HCT116 (cell line): ENCODE results near the gene MYOG. TPM values are rescaled to one million over a fixed set of nuclear protein-coding genes. Genes with fewer than 3 reads are reported as not detected.

ENCODE experiments used
- ATAC-seq: fragments of 200-7000 bp; cut with Tn5 transposase; 2 replicates; pipeline ENCODE4 v1.9.1; 2020; ENCODE audit warnings: mild to moderate bottlenecking, moderate library complexity
- BruUV-seq: library from RNA; stranded (reverse); fragments of 400-500 nt; replicated peaks from 2 replicates; lab custom pipeline; 2021; lab: Mats Ljungman, UMichigan
- CTCF ChIA-PET: fragments of 300-600 bp; sonication (Branson Sonifier 250); formaldehyde crosslinking; loops from one replicate; lab custom pipeline; 2021; ENCODE audit warnings: antibody characterized with exemption; lab: Charles Lee
- POLR2A ChIA-PET: fragments of 300-600, 350-600 bp; sonication (Branson Sonifier 250); formaldehyde crosslinking; loops from one replicate; lab custom pipeline; 2021; ENCODE audit warnings: antibody characterized with exemption; lab: Charles Lee
- RAD21 ChIA-PET, 2 experiments: fragments of 300-600 bp; sonication (Branson Sonifier 250); formaldehyde crosslinking; loops; one replicate each; lab custom pipeline; 2023; ENCODE audit warnings: low total read pairs in 2 of 2; ENCODE audit not compliant: uncharacterized antibody in 2 of 2, unreplicated experiment in 2 of 2, low non-redundant PET in 1 of 2; lab: Charles Lee
- DNase-seq: peaks from one replicate; pipeline ENCODE4 v3.0.0-alpha.2; 2010; ENCODE audit warnings: low read depth, low spot score
- H2AFZ ChIP-seq: fragments of 200-600 bp; shearing (Covaris generic), sonication (generic); 2 replicates; pipeline ENCODE4 v1.6.1; 2017; ENCODE audit warnings: low read depth, mixed run types, mixed read lengths, antibody characterized with exemption, low read length; ENCODE audit not compliant: poor library complexity, severe bottlenecking
- H3K27ac ChIP-seq: 2 replicates; pipeline ENCODE4 v1.5.1; 2012; ENCODE audit warnings: low read depth, low read length
- H3K27me3 ChIP-seq: fragments of 200-600 bp; sonication (generic); 2 replicates; pipeline ENCODE4 v1.6.1; 2016; ENCODE audit warnings: mixed run types, low read length, mixed read lengths; ENCODE audit not compliant: insufficient read depth
- H3K36me3 ChIP-seq, 2 experiments: fragments of 200-500 bp in 1 of 2; fragments of 200-600 bp in 1 of 2; sonication (Bioruptor generic) in 1 of 2; sonication (generic) in 1 of 2; 2 replicates each; pipeline versions ENCODE4 v1.5.1 to v1.6.1; 2014 to 2016; ENCODE audit warnings: low read length in 2 of 2, inconsistent platforms in 1 of 2, mixed read lengths in 1 of 2, mixed run types in 1 of 2; ENCODE audit not compliant: insufficient read depth in 2 of 2, control insufficient read depth in 1 of 2
- H3K4me1 ChIP-seq, 2 experiments: fragments of 200-600 bp in 1 of 2; sonication (generic) in 1 of 2; 2 replicates each; pipeline versions ENCODE4 v1.5.1 to v1.6.1; 2012 to 2017; ENCODE audit warnings: low read length in 2 of 2, inconsistent platforms in 1 of 2, mild to moderate bottlenecking in 1 of 2, mixed read lengths in 1 of 2, mixed run types in 1 of 2, moderate library complexity in 1 of 2; ENCODE audit not compliant: insufficient read depth in 2 of 2, control insufficient read depth in 1 of 2
- H3K4me2 ChIP-seq: fragments of 200-600 bp; sonication (generic); 2 replicates; pipeline ENCODE4 v1.6.1; 2017; ENCODE audit warnings: mixed run types, low read length, mixed read lengths
- H3K4me3 ChIP-seq, 2 experiments: fragments of 200-600 bp in 1 of 2; sonication (generic) in 1 of 2; replicated peaks in 1 of 2; 2 replicates each; pipeline ENCODE4 v1.5.1; 2011 to 2016; ENCODE audit warnings: low read length in 2 of 2, control low read depth in 1 of 2, low read depth in 1 of 2, mild to moderate bottlenecking in 1 of 2, mixed read lengths in 1 of 2, mixed run types in 1 of 2
- H3K79me2 ChIP-seq: fragments of 200-600 bp; sonication (generic); 2 replicates; pipeline ENCODE4 v1.6.1; 2017; ENCODE audit warnings: mild to moderate bottlenecking, mixed run types, low read length, moderate library complexity, mixed read lengths; ENCODE audit not compliant: insufficient read depth
- H3K9ac ChIP-seq: fragments of 200-600 bp; sonication (generic); 2 replicates; pipeline ENCODE4 v1.6.1; 2016; ENCODE audit warnings: low read length, mixed read lengths
- H3K9me2 ChIP-seq: fragments of 200-600 bp; sonication (generic), shearing (Covaris generic); 2 replicates; pipeline ENCODE4 v1.6.1; 2017; ENCODE audit warnings: mixed run types, mild to moderate bottlenecking, moderate library complexity; ENCODE audit not compliant: insufficient read depth
- H3K9me3 ChIP-seq, 2 experiments: fragments of 200-500 bp in 1 of 2; fragments of 200-600 bp in 1 of 2; sonication (Bioruptor generic) in 1 of 2; sonication (generic) in 1 of 2; 2 replicates each; pipeline ENCODE4 v1.6.1; 2014 to 2017; ENCODE audit warnings: low read length in 2 of 2, mixed read lengths in 2 of 2, inconsistent platforms in 1 of 2, low read depth in 1 of 2, mild to moderate bottlenecking in 1 of 2, mixed run types in 1 of 2, moderate library complexity in 1 of 2; ENCODE audit not compliant: control insufficient read depth in 1 of 2, insufficient read depth in 1 of 2
- H4K20me1 ChIP-seq: fragments of 200-600 bp; sonication (generic), shearing (Covaris generic); 2 replicates; pipeline ENCODE4 v1.6.1; 2017; ENCODE audit warnings: mixed run types, mild to moderate bottlenecking, moderate library complexity; ENCODE audit not compliant: insufficient read depth
- ATF3 ChIP-seq: IDR thresholded peaks from 2 replicates; pipeline ENCODE4 v1.6.1; 2012
- CEBPB ChIP-seq: IDR thresholded peaks from 2 replicates; pipeline ENCODE4 v1.6.1; 2012; ENCODE audit warnings: low read depth
- CTCF ChIP-seq, 3 experiments: fragments of 200-600 bp in 1 of 3; sonication (generic) in 1 of 3; IDR thresholded peaks in 2 of 3; conservative IDR thresholded peaks in 1 of 3; 2 replicates each; pipeline ENCODE4 v1.5.1; 2012 to 2017; ENCODE audit warnings: low read depth in 2 of 3, low read length in 2 of 3, antibody characterized with exemption in 1 of 3, borderline replicate concordance in 1 of 3, control low read depth in 1 of 3, mild to moderate bottlenecking in 1 of 3, mixed read lengths in 1 of 3, mixed run types in 1 of 3, moderate library complexity in 1 of 3; ENCODE audit not compliant: insufficient read depth in 1 of 3
- ELF1 ChIP-seq: IDR thresholded peaks from 2 replicates; pipeline ENCODE4 v1.6.1; 2012; ENCODE audit warnings: low read depth, borderline replicate concordance
- FOSL1 ChIP-seq: IDR thresholded peaks from 2 replicates; pipeline ENCODE4 v1.6.1; 2012; ENCODE audit warnings: low read depth
- MAX ChIP-seq: IDR thresholded peaks from 2 replicates; pipeline ENCODE4 v1.6.1; 2012
- POLR2A ChIP-seq: IDR thresholded peaks from 2 replicates; pipeline ENCODE4 v1.7.0; 2011; ENCODE audit warnings: borderline replicate concordance; ENCODE audit not compliant: insufficient read depth, insufficient read length; ENCODE audit errors: extremely low read depth
- POLR2AphosphoS5 ChIP-seq: IDR thresholded peaks from 2 replicates; pipeline ENCODE4 v1.6.1; 2011; ENCODE audit warnings: mild to moderate bottlenecking, low read depth, low read length, moderate library complexity
- RAD21 ChIP-seq: IDR thresholded peaks from 2 replicates; pipeline ENCODE4 v1.6.1; 2012; ENCODE audit warnings: low read depth, mild to moderate bottlenecking
- SP1 ChIP-seq: IDR thresholded peaks from 2 replicates; pipeline ENCODE4 v1.6.1; 2012; ENCODE audit warnings: low read depth
- TCF7L2 ChIP-seq: IDR thresholded peaks from 2 replicates; pipeline ENCODE4 v1.7.0; 2011; ENCODE audit warnings: borderline replicate concordance, inconsistent platforms; ENCODE audit not compliant: insufficient read depth, insufficient read length; ENCODE audit errors: extremely low read depth
- ZBTB33 ChIP-seq: IDR thresholded peaks from 2 replicates; pipeline ENCODE4 v1.6.1; 2011; ENCODE audit warnings: mild to moderate bottlenecking, low read length, moderate library complexity; ENCODE audit not compliant: insufficient replicate concordance; ENCODE audit errors: extremely low read depth
- ZNF274 ChIP-seq: fragments of 200-500 bp; sonication (Bioruptor generic); IDR thresholded peaks from 2 replicates; pipeline ENCODE4 v1.6.1; 2014; ENCODE audit warnings: mild to moderate bottlenecking, low read depth, low read length, inconsistent platforms
- intact Hi-C: fragments of 100-400 bp; cut with micrococcal nuclease; formaldehyde crosslinking; loops from 2 replicates; pipeline ENCODE4 v1.10.0; 2022
- total RNA-seq: library from RNA; stranded (reverse); gene quantifications from one replicate; pipeline ENCODE4 v1.2.1, GENCODE V29; 2021; ENCODE audit not compliant: unreplicated experiment

MYOG gene
- total RNA-seq, 1 experiment from 2014 or later, result not detected

GRCh38 chr1:203128431-203128715 lies 42.6 kb upstream of the MYOG start:
- Histone ChIP-seq H3K9me3 (no peaks in the 10 kb centered on the region), H3K9me2 (no peaks in the 10 kb centered on the region), H3K27me3 (peaks cover 7% of the 10 kb centered on the region; the same call in 1 of the 2 replicates), H3K9ac (peak overlapping the region; percentile 60), H3K4me1 (peaks cover 25 to 58% of the 10 kb centered on the region in 2 experiments; a peak in 3 of 4 replicates), H2AFZ (no peak overlapping the region), H3K4me3 (peak overlapping the region; percentile 56 to 64), H3K27ac (no peak overlapping the region), H3K4me2 (peak overlapping the region; percentile 95)
- ATAC-seq (no peak), DNase-seq (no peak)
- intact Hi-C loops, result no loop called here
- no TSS peak for BruUV-seq
- ChIA-PET RAD21 (interaction anchor here in 1 of 2 experiments (0.9 to 1.6 kb wide), 4 partner anchors 11 to 88 kb away, joined by 3 to 4 read pairs (median 4); no protein-coding TSS in a partner anchor), POLR2A (no interaction called here)
- TF ChIP-seq POLR2AphosphoS5 (no peak), ELF1 (no peak), ZNF274 (no peak), POLR2A (no peak), TCF7L2 (no peak), CEBPB (no peak)
- TF ChIP-seq, all 23 proteins: peak for 0
- no peaks in the 10 kb centered on the region for H3K79me2 ChIP-seq
- H4K20me1 ChIP-seq, result no peaks in the 10 kb centered on the region
- no peaks in the 10 kb centered on the region for H3K36me3 ChIP-seq
- CTCF ChIA-PET, result interaction anchor here (1.0 to 4.5 kb wide), 11 partner anchors 10 to 141 kb away, joined by 3 to 58 read pairs (median 4); no protein-coding TSS in a partner anchor

GRCh38 chr1:203127666-203128430 lies 42.0 kb upstream of the MYOG start, which contains the start of gene ADORA1:
Gene ADORA1, plus strand, starts transcription at chr1:203127726. Its CDS starts 1,116 bp downstream, at chr1:203128842.
- Histone ChIP-seq H3K4me1 (peaks cover 25 to 58% of the 10 kb centered on the region in 2 experiments; a peak in 3 of 4 replicates), H2AFZ (peak within 1 kb of the TSS; percentile 94), H3K9me2 (no peaks in the 10 kb centered on the region), H3K4me3 (peak within 1 kb of the TSS; percentile 56 to 64), H3K79me2 (no peaks in the 10 kb centered on the region), H3K27ac (no peak within 1 kb of the TSS; the same call in 1 of the 2 replicates), H3K36me3 (no peaks in the 10 kb centered on the region), H3K9me3 (no peaks in the 10 kb centered on the region), H4K20me1 (no peaks in the 10 kb centered on the region), H3K9ac (peak within 1 kb of the TSS; percentile 60), H3K4me2 (peak within 1 kb of the TSS; percentile 95), H3K27me3 (peaks cover 7% of the 10 kb centered on the region; the same call in 1 of the 2 replicates)
- DNase-seq, result peak; percentile 10
- POLR2A ChIA-PET, result no interaction called here
- RAD21 ChIA-PET, result interaction anchor here (0.7 to 1.7 kb wide), 6 partner anchors 9 to 94 kb away, joined by 3 to 9 read pairs (median 4); no protein-coding TSS in a partner anchor
- CTCF ChIA-PET, result interaction anchor here (1.0 to 4.5 kb wide), 12 partner anchors 10 to 141 kb away, joined by 3 to 58 read pairs (median 4); no protein-coding TSS in a partner anchor
- intact Hi-C loops, result no loop called here
- no TSS peak for BruUV-seq
- peak; percentile 92 for ATAC-seq
- TF ChIP-seq CTCF (IDR thresholded peaks at IDR 0.05 in 2 of 3, conservative IDR thresholded peaks at IDR 0.05 in 1 of 3; ENCODE audit: borderline replicate concordance in 1 of 3, insufficient read depth in 1 of 3, low read depth in 2 of 3, low read length in 2 of 3) (0 out of 6 replicates have a peak, but pooled peaks of 1 of the 3 experiments have one; percentile 14), ZNF274 (no peak), ATF3 (no peak), SP1 (no peak), RAD21 (no peak), FOSL1 (no peak), ZBTB33 (no peak), MAX (peak; percentile 81), TCF7L2 (peak; percentile 40), CEBPB (no peak)
